Measurements from ENCODE around the gene UTP4. TPM values are rescaled to one million over a fixed set of nuclear protein-coding genes. Genes with fewer than 3 reads are reported as not detected.
A peak's percentile ranks its signal among the peaks of the same experiment; 100 is the strongest.

The UTP4 gene
- 24.0 and 37.5 TPM in 2 replicates for total RNA-seq

GRCh38 chr16:69132424-69133252 lies at the start of gene UTP4, which contains the start of gene CHTF8:
Gene UTP4 (plus strand): TSS chr16:69132649. CDS start chr16:69133460, 811 bp downstream.
Gene CHTF8 (minus strand): TSS chr16:69132588. CDS start chr16:69121458, 11,130 bp downstream.
- DNase-seq (ENCODE audit: low read depth), result peak; percentile 43

- no peak for DNase-seq (ENCODE audit: low read depth)
Measured at GRCh38 chr16:69083306-69083941, 49.0 kb upstream of the UTP4 start.

GRCh38 chr16:69084289-69084688 lies 48.2 kb upstream of the UTP4 start:
- DNase-seq (ENCODE audit: low read depth), result no peak

- no peak for DNase-seq (ENCODE audit: low read depth)
Measured at GRCh38 chr16:69085032-69085695, 47.3 kb upstream of the UTP4 start.

- DNase-seq (ENCODE audit: low read depth), result no peak
Measured at GRCh38 chr16:69087161-69087581, 45.3 kb upstream of the UTP4 start.

- DNase-seq (ENCODE audit: low read depth), result no peak
Measured at GRCh38 chr16:69088684-69089083, 43.8 kb upstream of the UTP4 start.

- DNase-seq (ENCODE audit: low read depth), result no peak
Measured at GRCh38 chr16:69089091-69089910, 43.1 kb upstream of the UTP4 start.

GRCh38 chr16:69093974-69094373 lies 38.5 kb upstream of the UTP4 start:
- DNase-seq (ENCODE audit: low read depth), result no peak

- DNase-seq (ENCODE audit: low read depth), result no peak
Measured at GRCh38 chr16:69094501-69094900, 37.9 kb upstream of the UTP4 start.

GRCh38 chr16:69095193-69095592 lies 37.3 kb upstream of the UTP4 start:
- DNase-seq (ENCODE audit: low read depth), result no peak

GRCh38 chr16:69100071-69100691 lies 32.3 kb upstream of the UTP4 start:
- peak; percentile 53 for DNase-seq (ENCODE audit: low read depth)

- peak; percentile 83 for DNase-seq (ENCODE audit: low read depth)
Measured at GRCh38 chr16:69105501-69106361, 26.7 kb upstream of the UTP4 start, which contains the start of gene HAS3. Gene HAS3 (plus strand): TSS chr16:69105653. CDS start chr16:69109396, 3,743 bp downstream.

GRCh38 chr16:69106491-69107315 lies 25.7 kb upstream of the UTP4 start:
- no peak for DNase-seq (ENCODE audit: low read depth)

- no peak for DNase-seq (ENCODE audit: low read depth)
Measured at GRCh38 chr16:69107316-69107962, 25.0 kb upstream of the UTP4 start.

- no peak for DNase-seq (ENCODE audit: low read depth)
Measured at GRCh38 chr16:69108064-69108904, 24.2 kb upstream of the UTP4 start.

- DNase-seq (ENCODE audit: low read depth), result no peak
Measured at GRCh38 chr16:69108905-69109252, 23.6 kb upstream of the UTP4 start.

- no peak for DNase-seq (ENCODE audit: low read depth)
Measured at GRCh38 chr16:69109486-69110270, 22.8 kb upstream of the UTP4 start.

All from renal cortical epithelial cell (primary cell).